ENCODE measurements around the gene SLX4IP. TPM values are rescaled to one million over a fixed set of nuclear protein-coding genes. Genes with fewer than 3 reads are reported as not detected.

Gene SLX4IP
- polyA plus RNA-seq, 2 donors = 1.2 to 4.4 TPM

DNA sequence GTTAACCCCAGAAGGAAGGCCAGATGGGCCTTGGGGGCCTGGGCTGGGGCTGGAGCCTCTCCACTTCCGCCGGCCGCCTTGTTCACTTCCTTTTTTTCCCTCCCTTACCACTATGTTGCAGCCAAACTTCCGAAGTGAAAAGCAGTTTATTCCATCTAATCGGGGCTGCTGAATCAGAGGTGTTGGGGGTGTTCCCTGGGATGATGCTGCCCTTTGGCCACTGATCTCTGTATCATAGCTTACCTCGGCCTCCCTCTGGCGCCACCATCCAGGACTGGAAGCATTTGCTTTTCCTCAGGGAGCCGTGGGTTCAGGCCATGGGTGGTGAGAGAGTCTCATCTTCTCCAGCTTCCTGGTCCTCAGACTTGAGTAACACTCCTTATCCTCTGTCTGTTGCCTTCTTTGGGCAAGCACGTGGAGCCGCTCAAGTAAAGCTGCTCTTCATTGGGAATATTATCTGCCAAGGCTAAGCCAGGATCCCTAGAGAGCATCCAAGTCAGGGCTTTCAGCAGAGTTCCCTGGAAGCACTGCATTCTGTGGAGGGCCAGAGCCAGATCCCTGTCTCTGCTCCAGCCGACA lies 39.6 kb downstream of the SLX4IP start:
- Histone ChIP-seq H3K27me3 (ENCODE audit: control insufficient read depth in 1 of 2, insufficient read depth in 2 of 2, low read length in 2 of 2) (no peaks in the 10 kb centered on the region), H3K36me3 (ENCODE audit: control insufficient read depth in 2 of 2, insufficient read depth in 2 of 2, low read length in 1 of 2) (no peaks in the 10 kb centered on the region), H3K27ac (ENCODE audit: low read depth in 2 of 2, low read length in 1 of 2) (peak overlapping the region in 1 of 2 donors; percentile 63), H3K4me1 (ENCODE audit: control insufficient read depth in 2 of 2, insufficient read depth in 2 of 2, low read length in 1 of 2) (no peaks in the 10 kb centered on the region), H3K9me3 (ENCODE audit: control insufficient read depth in 2 of 2, insufficient read depth in 1 of 2, low read depth in 1 of 2, low read length in 1 of 2) (no peaks in the 10 kb centered on the region), H3K4me3 (ENCODE audit: low read depth in 1 of 2, low read length in 2 of 2) (no peak overlapping the region)
- 69 to 72% methylated on average over 11 of the region's 11 CpGs for WGBS, 2 donors

DNA sequence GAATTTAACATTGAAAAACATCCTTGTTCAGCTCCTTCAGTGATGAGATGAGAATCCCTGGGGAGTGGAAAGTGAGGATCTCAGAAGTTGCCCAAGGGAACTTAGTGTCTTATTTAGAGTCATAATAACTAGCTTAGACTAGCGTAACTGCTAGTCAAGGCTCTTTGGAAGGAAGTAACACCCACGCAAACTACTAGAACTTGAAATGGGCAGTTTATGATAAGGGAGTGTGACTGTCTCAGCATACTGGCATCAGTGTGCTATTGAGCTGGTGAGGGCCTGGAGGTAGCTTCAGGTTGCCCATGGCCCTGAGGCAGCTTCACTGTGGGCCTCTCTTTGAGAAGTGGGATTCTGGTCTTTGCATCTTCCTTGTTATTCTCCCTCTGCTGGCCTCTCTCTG lies 40.1 kb downstream of the SLX4IP start:
- Histone ChIP-seq H3K4me3 (ENCODE audit: low read depth in 1 of 2, low read length in 2 of 2) (no peak overlapping the region), H3K27ac (ENCODE audit: low read depth in 2 of 2, low read length in 1 of 2) (peak overlapping the region in 1 of 2 donors; percentile 4), H3K27me3 (ENCODE audit: control insufficient read depth in 1 of 2, insufficient read depth in 2 of 2, low read length in 2 of 2) (no peaks in the 10 kb centered on the region), H3K4me1 (ENCODE audit: control insufficient read depth in 2 of 2, insufficient read depth in 2 of 2, low read length in 1 of 2) (no peaks in the 10 kb centered on the region), H3K9me3 (ENCODE audit: control insufficient read depth in 2 of 2, insufficient read depth in 1 of 2, low read depth in 1 of 2, low read length in 1 of 2) (no peaks in the 10 kb centered on the region), H3K36me3 (ENCODE audit: control insufficient read depth in 2 of 2, insufficient read depth in 2 of 2, low read length in 1 of 2) (no peaks in the 10 kb centered on the region)
- WGBS, 2 donors = 89 to 92% methylated on average over 2 of the region's 2 CpGs

DNA sequence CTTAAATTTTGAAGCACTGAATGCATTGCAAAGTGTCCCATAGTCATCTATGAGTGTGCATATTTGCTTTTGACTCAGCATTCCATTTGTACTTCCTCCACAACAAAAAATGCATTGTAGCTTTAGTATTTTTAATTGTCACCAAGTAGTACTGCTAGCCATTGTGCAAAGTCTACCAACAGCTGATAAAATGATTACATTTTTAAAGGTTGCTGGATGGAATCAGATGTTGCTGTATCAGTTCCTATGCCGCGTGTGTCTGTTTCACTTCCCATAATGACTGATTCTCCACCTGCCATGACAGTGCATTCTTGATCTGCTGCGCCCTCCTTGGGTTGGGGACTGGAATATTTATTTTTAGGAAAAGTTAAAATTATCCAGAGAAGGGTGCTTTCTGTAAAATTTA lies 41.2 kb downstream of the SLX4IP start:
- H3K4me1 ChIP-seq (ENCODE audit: control insufficient read depth in 2 of 2, insufficient read depth in 2 of 2, low read length in 1 of 2) = no peaks in the 10 kb centered on the region
- H3K4me3 ChIP-seq (ENCODE audit: low read depth in 1 of 2, low read length in 2 of 2) = no peak overlapping the region
- H3K9me3 ChIP-seq (ENCODE audit: control insufficient read depth in 2 of 2, insufficient read depth in 1 of 2, low read depth in 1 of 2, low read length in 1 of 2) = no peaks in the 10 kb centered on the region
- H3K27me3 ChIP-seq (ENCODE audit: control insufficient read depth in 1 of 2, insufficient read depth in 2 of 2, low read length in 2 of 2) = no peaks in the 10 kb centered on the region
- 82 to 84% methylated on average over 3 of the region's 3 CpGs for WGBS, 2 donors
- no peak overlapping the region for H3K27ac ChIP-seq (ENCODE audit: low read depth in 2 of 2, low read length in 1 of 2)
- H3K36me3 ChIP-seq (ENCODE audit: control insufficient read depth in 2 of 2, insufficient read depth in 2 of 2, low read length in 1 of 2) = no peaks in the 10 kb centered on the region

DNA sequence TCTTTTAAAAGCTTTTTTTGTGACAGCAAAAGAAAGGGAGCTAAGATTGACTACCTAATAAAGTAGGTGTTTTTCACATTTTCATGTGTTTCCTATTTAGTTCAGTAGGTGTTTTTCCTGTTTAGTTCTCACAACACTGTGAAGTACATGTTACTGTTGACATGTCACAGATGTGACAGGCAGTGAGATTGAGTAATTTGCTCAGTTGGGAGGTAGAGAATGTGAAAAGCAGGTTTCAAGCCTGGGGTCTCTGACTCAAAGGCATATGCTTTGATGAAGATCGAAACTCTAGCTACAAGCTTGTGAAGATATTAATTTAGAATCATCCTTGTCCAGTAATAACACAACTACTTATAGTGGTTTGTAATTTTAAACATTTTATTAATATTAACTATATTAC lies 43.1 kb downstream of the SLX4IP start:
- Histone ChIP-seq H3K27ac (ENCODE audit: low read depth in 2 of 2, low read length in 1 of 2) (no peak overlapping the region), H3K9me3 (ENCODE audit: control insufficient read depth in 2 of 2, insufficient read depth in 1 of 2, low read depth in 1 of 2, low read length in 1 of 2) (no peaks in the 10 kb centered on the region), H3K27me3 (ENCODE audit: control insufficient read depth in 1 of 2, insufficient read depth in 2 of 2, low read length in 2 of 2) (no peaks in the 10 kb centered on the region), H3K4me1 (ENCODE audit: control insufficient read depth in 2 of 2, insufficient read depth in 2 of 2, low read length in 1 of 2) (no peaks in the 10 kb centered on the region), H3K4me3 (ENCODE audit: low read depth in 1 of 2, low read length in 2 of 2) (no peak overlapping the region), H3K36me3 (ENCODE audit: control insufficient read depth in 2 of 2, insufficient read depth in 2 of 2, low read length in 1 of 2) (no peaks in the 10 kb centered on the region)
- 90 to 91% methylated on average over 1 of the region's 1 CpG for WGBS, 2 donors

- H3K9me3 ChIP-seq (ENCODE audit: control insufficient read depth in 2 of 2, insufficient read depth in 1 of 2, low read depth in 1 of 2, low read length in 1 of 2) = no peaks in the 10 kb centered on the region
- 91 to 92% methylated on average over 4 of the region's 4 CpGs for whole genome bisulfite sequencing, 2 donors
- no peaks in the 10 kb centered on the region for H3K27me3 ChIP-seq (ENCODE audit: control insufficient read depth in 1 of 2, insufficient read depth in 2 of 2, low read length in 2 of 2)
- H3K4me1 ChIP-seq (ENCODE audit: control insufficient read depth in 2 of 2, insufficient read depth in 2 of 2, low read length in 1 of 2) = no peaks in the 10 kb centered on the region
- H3K27ac ChIP-seq (ENCODE audit: low read depth in 2 of 2, low read length in 1 of 2) = no peak overlapping the region
- no peak overlapping the region for H3K4me3 ChIP-seq (ENCODE audit: low read depth in 1 of 2, low read length in 2 of 2)
- H3K36me3 ChIP-seq (ENCODE audit: control insufficient read depth in 2 of 2, insufficient read depth in 2 of 2, low read length in 1 of 2) = no peaks in the 10 kb centered on the region
These were observed 43.8 kb downstream of the SLX4IP start for GRCh38 chr20:10478930-10479329.

GRCh38 chr20:10481676-10482075 lies 46.6 kb downstream of the SLX4IP start:
- Histone ChIP-seq H3K4me3 (ENCODE audit: low read depth in 1 of 2, low read length in 2 of 2) (no peak overlapping the region), H3K9me3 (ENCODE audit: control insufficient read depth in 2 of 2, insufficient read depth in 1 of 2, low read depth in 1 of 2, low read length in 1 of 2) (no peaks in the 10 kb centered on the region), H3K4me1 (ENCODE audit: control insufficient read depth in 2 of 2, insufficient read depth in 2 of 2, low read length in 1 of 2) (no peaks in the 10 kb centered on the region), H3K27ac (ENCODE audit: low read depth in 2 of 2, low read length in 1 of 2) (no peak overlapping the region), H3K27me3 (ENCODE audit: control insufficient read depth in 1 of 2, insufficient read depth in 2 of 2, low read length in 2 of 2) (no peaks in the 10 kb centered on the region), H3K36me3 (ENCODE audit: control insufficient read depth in 2 of 2, insufficient read depth in 2 of 2, low read length in 1 of 2) (no peaks in the 10 kb centered on the region)
- WGBS, 2 donors = 84 to 85% methylated on average over 5 of the region's 5 CpGs

DNA sequence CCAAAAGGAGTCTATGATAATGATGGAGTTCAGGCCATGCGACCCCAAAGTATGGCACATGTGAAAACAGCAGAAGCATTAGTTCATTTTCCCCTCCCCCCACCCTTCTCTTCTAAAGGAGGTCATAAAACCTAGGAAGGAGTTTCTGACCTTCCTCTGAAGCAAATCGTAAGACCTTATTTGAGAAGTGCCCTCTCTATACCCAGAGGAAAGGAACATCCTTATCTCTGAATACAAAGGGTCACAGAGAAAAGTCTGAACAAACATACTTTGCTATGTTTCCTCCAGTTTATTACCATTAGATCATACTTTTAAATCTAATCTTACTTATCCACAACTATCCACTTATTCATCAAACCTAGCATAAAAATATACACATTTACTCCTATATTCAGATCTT lies 48.6 kb downstream of the SLX4IP start:
- no peaks in the 10 kb centered on the region for H3K36me3 ChIP-seq (ENCODE audit: control insufficient read depth in 2 of 2, insufficient read depth in 2 of 2, low read length in 1 of 2)
- no peak overlapping the region for H3K27ac ChIP-seq (ENCODE audit: low read depth in 2 of 2, low read length in 1 of 2)
- H3K4me3 ChIP-seq (ENCODE audit: low read depth in 1 of 2, low read length in 2 of 2) = no peak overlapping the region
- 92 to 95% methylated on average over 2 of the region's 2 CpGs for WGBS, 2 donors
- no peaks in the 10 kb centered on the region for H3K4me1 ChIP-seq (ENCODE audit: control insufficient read depth in 2 of 2, insufficient read depth in 2 of 2, low read length in 1 of 2)
- no peaks in the 10 kb centered on the region for H3K27me3 ChIP-seq (ENCODE audit: control insufficient read depth in 1 of 2, insufficient read depth in 2 of 2, low read length in 2 of 2)
- H3K9me3 ChIP-seq (ENCODE audit: control insufficient read depth in 2 of 2, insufficient read depth in 1 of 2, low read depth in 1 of 2, low read length in 1 of 2) = no peaks in the 10 kb centered on the region

GRCh38 chr20:10487142-10488136 lies 52.3 kb downstream of the SLX4IP start:
- 79 to 82% methylated on average over 7 of the region's 7 CpGs for WGBS, 2 donors
- H3K36me3 ChIP-seq (ENCODE audit: control insufficient read depth in 2 of 2, insufficient read depth in 2 of 2, low read length in 1 of 2) = no peaks in the 10 kb centered on the region
- peak overlapping the region in 1 of 2 donors; percentile 24 for H3K27ac ChIP-seq (ENCODE audit: low read depth in 2 of 2, low read length in 1 of 2)
- no peaks in the 10 kb centered on the region for H3K9me3 ChIP-seq (ENCODE audit: control insufficient read depth in 2 of 2, insufficient read depth in 1 of 2, low read depth in 1 of 2, low read length in 1 of 2)
- H3K27me3 ChIP-seq (ENCODE audit: control insufficient read depth in 1 of 2, insufficient read depth in 2 of 2, low read length in 2 of 2) = no peaks in the 10 kb centered on the region
- H3K4me3 ChIP-seq (ENCODE audit: low read depth in 1 of 2, low read length in 2 of 2) = no peak overlapping the region
- no peaks in the 10 kb centered on the region for H3K4me1 ChIP-seq (ENCODE audit: control insufficient read depth in 2 of 2, insufficient read depth in 2 of 2, low read length in 1 of 2)

DNA sequence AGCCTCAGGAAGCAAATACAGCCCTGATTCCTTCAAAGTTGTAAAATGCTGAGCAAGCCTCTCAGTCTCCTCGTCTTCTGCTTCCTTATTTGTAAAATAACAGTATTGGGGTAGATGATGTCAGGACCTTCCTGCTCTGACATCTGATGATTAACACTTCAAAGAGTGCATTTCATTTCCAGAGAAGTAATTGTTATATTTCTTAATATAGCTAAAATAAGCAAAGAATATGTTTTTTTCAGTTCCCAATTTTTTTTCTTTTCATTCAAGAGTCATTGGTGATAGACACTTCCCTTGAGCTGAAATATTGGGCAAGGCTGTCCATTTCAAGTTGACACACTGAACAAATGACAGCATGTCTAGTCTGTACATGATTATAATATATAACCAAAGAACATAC lies 53.4 kb downstream of the SLX4IP start:
- H3K27ac ChIP-seq (ENCODE audit: low read depth in 2 of 2, low read length in 1 of 2) = no peak overlapping the region
- 70 to 83% methylated on average over 1 of the region's 1 CpG for whole genome bisulfite sequencing, 2 donors
- no peaks in the 10 kb centered on the region for H3K36me3 ChIP-seq (ENCODE audit: control insufficient read depth in 2 of 2, insufficient read depth in 2 of 2, low read length in 1 of 2)
- no peak overlapping the region for H3K4me3 ChIP-seq (ENCODE audit: low read depth in 1 of 2, low read length in 2 of 2)
- H3K9me3 ChIP-seq (ENCODE audit: control insufficient read depth in 2 of 2, insufficient read depth in 1 of 2, low read depth in 1 of 2, low read length in 1 of 2) = no peaks in the 10 kb centered on the region
- H3K27me3 ChIP-seq (ENCODE audit: control insufficient read depth in 1 of 2, insufficient read depth in 2 of 2, low read length in 2 of 2) = no peaks in the 10 kb centered on the region
- H3K4me1 ChIP-seq (ENCODE audit: control insufficient read depth in 2 of 2, insufficient read depth in 2 of 2, low read length in 1 of 2) = no peaks in the 10 kb centered on the region
